Caco-2 (cell line): ENCODE measurements around the gene LARP4B. TPM values are rescaled to one million over a fixed set of nuclear protein-coding genes. Genes with fewer than 3 reads are reported as not detected.
A peak's percentile ranks its signal among the peaks of the same experiment; 100 is the strongest.

Source experiments
- BruUV-seq: library from RNA; stranded (reverse); fragments of 400-500 nt; replicated peaks from 2 replicates; lab custom pipeline; 2021; lab: Mats Ljungman, UMichigan
- CTCF ChIA-PET: fragments of 300-600 bp; sonication (Branson Sonifier 250); formaldehyde crosslinking; loops from one replicate; lab custom pipeline; 2022; ENCODE audit warnings: antibody characterized with exemption; lab: Charles Lee
- POLR2A ChIA-PET: fragments of 300-600 bp; sonication (Branson Sonifier 250); formaldehyde crosslinking; loops from one replicate; lab custom pipeline; 2022; ENCODE audit warnings: antibody characterized with exemption; lab: Charles Lee
- DNase-seq, 2 experiments: peaks; one replicate each; pipeline versions ENCODE4 v3.0.0 to v3.0.0-alpha.2; 2020 to 2022
- H3K27me3 ChIP-seq: replicated peaks from 2 replicates; pipeline ENCODE4 v1.6.0; 2011; ENCODE audit warnings: low read length; ENCODE audit not compliant: control insufficient read depth, insufficient read depth
- H3K36me3 ChIP-seq: 2 replicates; pipeline ENCODE4 v1.5.1; 2011; ENCODE audit warnings: low read length; ENCODE audit not compliant: control insufficient read depth, insufficient read depth
- H3K4me1 ChIP-seq: fragments of 250-450 bp; sonication (Bioruptor Pico); 2 replicates; pipeline ENCODE4 v1.5.1; 2020; ENCODE audit warnings: mild to moderate bottlenecking
- H3K4me3 ChIP-seq: 2 replicates; pipeline ENCODE4 v1.5.1; 2011; ENCODE audit warnings: low read depth, mild to moderate bottlenecking, control low read depth, low read length
- H3K9me3 ChIP-seq: fragments of 250-450 bp; sonication (Bioruptor Pico); 2 replicates; pipeline ENCODE4 v1.5.1; 2020; ENCODE audit warnings: mild to moderate bottlenecking, moderate library complexity
- H3K27ac Mint-ChIP-seq: one replicate; pipeline ENCODE4 v1.8.0; 2022; ENCODE audit warnings: mixed read lengths; ENCODE audit not compliant: unreplicated experiment
- H3K27me3 Mint-ChIP-seq: one replicate; pipeline ENCODE4 v1.8.0; 2022; ENCODE audit warnings: mixed read lengths; ENCODE audit not compliant: insufficient read depth, unreplicated experiment
- H3K36me3 Mint-ChIP-seq: one replicate; pipeline ENCODE4 v1.8.0; 2022; ENCODE audit warnings: mild to moderate bottlenecking, mixed read lengths; ENCODE audit not compliant: insufficient read depth, unreplicated experiment
- H3K4me1 Mint-ChIP-seq: one replicate; pipeline ENCODE4 v1.8.0; 2022; ENCODE audit warnings: low read depth, mixed read lengths; ENCODE audit not compliant: unreplicated experiment
- H3K4me3 Mint-ChIP-seq: one replicate; pipeline ENCODE4 v1.8.0; 2022; ENCODE audit warnings: mild to moderate bottlenecking, moderate library complexity, mixed read lengths; ENCODE audit not compliant: unreplicated experiment
- H3K9me3 Mint-ChIP-seq: one replicate; pipeline ENCODE4 v1.8.0; 2022; ENCODE audit warnings: mixed read lengths; ENCODE audit not compliant: unreplicated experiment
- CTCF ChIP-seq, 2 experiments: fragments of 200-600 bp in 1 of 2; IDR thresholded peaks; 1 replicate in 1 of 2; 2 replicates in 1 of 2; pipeline versions ENCODE4 v1.5.1 to v1.8.0; 2011 to 2022; ENCODE audit warnings: antibody characterized with exemption in 1 of 2, control low read depth in 1 of 2, inconsistent platforms in 1 of 2, low read depth in 1 of 2, low read length in 1 of 2, mild to moderate bottlenecking in 1 of 2, moderate library complexity in 1 of 2; ENCODE audit not compliant: insufficient read depth in 1 of 2, severe bottlenecking in 1 of 2, unreplicated experiment in 1 of 2
- intact Hi-C: fragments of 100-400 bp; cut with micrococcal nuclease; formaldehyde crosslinking; loops from one replicate; pipeline ENCODE4 v1.10.0; 2022; ENCODE audit not compliant: unreplicated experiment
- total RNA-seq: library from RNA; stranded (reverse); gene quantifications from 2 replicates; pipeline ENCODE4 v1.2.3, GENCODE V29; 2022

Gene LARP4B
- total RNA-seq, 1 experiment from 2014 or later = 235 TPM

GRCh38 chr10:978826-979421, 47.4 kb upstream of the LARP4B start:
- peaks cover 29% of the 10 kb centered on the region for H3K4me1 Mint-ChIP-seq
- Histone ChIP-seq H3K4me1 (peaks cover 31% of the 10 kb centered on the region), H3K36me3 (peaks cover 2% of the 10 kb centered on the region; the same call in 1 of the 2 replicates), H3K27me3 (no peaks in the 10 kb centered on the region), H3K4me3 (no peak overlapping the region), H3K9me3 (peaks cover 38% of the 10 kb centered on the region)
- TF ChIP-seq CTCF (IDR thresholded peaks at IDR 0.05; ENCODE audit: insufficient read depth in 1 of 2, low read depth in 1 of 2, low read length in 1 of 2, severe bottlenecking in 1 of 2, unreplicated experiment in 1 of 2) = no peak
- no peaks in the 10 kb centered on the region for H3K27me3 Mint-ChIP-seq
- no TSS peak for BruUV-seq
- CTCF ChIA-PET = no interaction called here
- H3K27ac Mint-ChIP-seq = no peak overlapping the region
- no peak for DNase-seq
- H3K36me3 Mint-ChIP-seq = peaks cover 62% of the 10 kb centered on the region
- POLR2A ChIA-PET = no interaction called here
- H3K9me3 Mint-ChIP-seq = peaks cover 34% of the 10 kb centered on the region
- no peak overlapping the region for H3K4me3 Mint-ChIP-seq
- intact Hi-C loops = no loop called here

DNA sequence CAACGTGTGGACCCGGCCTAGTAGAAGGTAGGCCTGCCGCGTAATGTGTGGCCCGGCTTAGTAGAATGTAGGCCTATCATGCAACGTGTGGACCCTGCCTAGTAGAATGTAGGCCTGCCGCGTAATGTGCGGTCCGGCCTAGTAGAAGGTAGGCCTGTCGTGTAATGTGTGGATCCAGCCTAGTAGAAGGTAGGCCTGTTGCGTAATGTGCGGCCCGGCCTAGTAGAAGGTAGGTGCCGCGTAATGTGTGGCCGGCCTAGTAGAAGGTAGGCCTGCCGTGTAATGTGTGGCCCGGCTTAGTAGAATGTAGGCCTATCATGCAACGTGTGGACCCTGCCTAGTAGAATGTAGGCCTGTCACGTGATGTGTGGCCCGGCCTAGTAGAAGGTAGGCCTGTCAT, 44.8 kb upstream of the LARP4B start:
- no peak for TF ChIP-seq CTCF (IDR thresholded peaks at IDR 0.05; ENCODE audit: insufficient read depth in 1 of 2, low read depth in 1 of 2, low read length in 1 of 2, severe bottlenecking in 1 of 2, unreplicated experiment in 1 of 2)
- peaks cover 37% of the 10 kb centered on the region for H3K4me1 Mint-ChIP-seq
- DNase-seq = no peak
- peaks cover 2% of the 10 kb centered on the region; the same call in 1 of the 2 replicates for H3K36me3 ChIP-seq
- H3K27ac Mint-ChIP-seq = peak overlapping the region; percentile 61
- no TSS peak for BruUV-seq
- no peaks in the 10 kb centered on the region for H3K27me3 Mint-ChIP-seq
- H3K36me3 Mint-ChIP-seq = peaks cover 60% of the 10 kb centered on the region
- CTCF ChIA-PET = no interaction called here
- H3K4me3 ChIP-seq = no peak overlapping the region
- peaks cover 31% of the 10 kb centered on the region for H3K9me3 Mint-ChIP-seq
- no peak overlapping the region for H3K4me3 Mint-ChIP-seq
- POLR2A ChIA-PET = no interaction called here
- intact Hi-C loops = no loop called here
- no peaks in the 10 kb centered on the region for H3K27me3 ChIP-seq
- H3K4me1 ChIP-seq = peaks cover 41% of the 10 kb centered on the region
- H3K9me3 ChIP-seq = peaks cover 35% of the 10 kb centered on the region

GRCh38 chr10:974785-975074, 43.2 kb upstream of the LARP4B start:
- Histone ChIP-seq H3K27me3 (no peaks in the 10 kb centered on the region), H3K9me3 (peaks cover 19% of the 10 kb centered on the region), H3K4me1 (peaks cover 55% of the 10 kb centered on the region), H3K36me3 (peaks cover 2% of the 10 kb centered on the region; the same call in 1 of the 2 replicates), H3K4me3 (no peak overlapping the region)
- POLR2A ChIA-PET = interaction anchor here (2.0 to 2.3 kb wide), 4 partner anchors 9 to 43 kb away, joined by 13 to 27 read pairs (median 22); partner anchors contain the start of genes GTPBP4 and LARP4B
- CTCF ChIA-PET = interaction anchor here (2.7 kb wide), 1 partner anchor 12 kb away, joined by 14 read pairs; no protein-coding TSS in a partner anchor
- H3K4me3 Mint-ChIP-seq = peak overlapping the region; percentile 61
- no peak for DNase-seq
- intact Hi-C loops = loop anchor here (1.0 kb wide), 2 partner anchors 10 to 43 kb away; partner anchors contain the start of gene LARP4B
- no peaks in the 10 kb centered on the region for H3K27me3 Mint-ChIP-seq
- peaks cover 59% of the 10 kb centered on the region for H3K36me3 Mint-ChIP-seq
- peaks cover 21% of the 10 kb centered on the region for H3K9me3 Mint-ChIP-seq
- peak overlapping the region; percentile 89 for H3K27ac Mint-ChIP-seq
- H3K4me1 Mint-ChIP-seq = peaks cover 52% of the 10 kb centered on the region
- BruUV-seq = no TSS peak
- no peak for TF ChIP-seq CTCF (IDR thresholded peaks at IDR 0.05; ENCODE audit: insufficient read depth in 1 of 2, low read depth in 1 of 2, low read length in 1 of 2, severe bottlenecking in 1 of 2, unreplicated experiment in 1 of 2)
